ENCODE data around the gene ATXN1.
"Not testable (repeated sequence)": the region's sequence is repeated elsewhere in the genome, so short reads cannot be mapped to it uniquely, and the experiment has no call there.

Gene ATXN1

DNA sequence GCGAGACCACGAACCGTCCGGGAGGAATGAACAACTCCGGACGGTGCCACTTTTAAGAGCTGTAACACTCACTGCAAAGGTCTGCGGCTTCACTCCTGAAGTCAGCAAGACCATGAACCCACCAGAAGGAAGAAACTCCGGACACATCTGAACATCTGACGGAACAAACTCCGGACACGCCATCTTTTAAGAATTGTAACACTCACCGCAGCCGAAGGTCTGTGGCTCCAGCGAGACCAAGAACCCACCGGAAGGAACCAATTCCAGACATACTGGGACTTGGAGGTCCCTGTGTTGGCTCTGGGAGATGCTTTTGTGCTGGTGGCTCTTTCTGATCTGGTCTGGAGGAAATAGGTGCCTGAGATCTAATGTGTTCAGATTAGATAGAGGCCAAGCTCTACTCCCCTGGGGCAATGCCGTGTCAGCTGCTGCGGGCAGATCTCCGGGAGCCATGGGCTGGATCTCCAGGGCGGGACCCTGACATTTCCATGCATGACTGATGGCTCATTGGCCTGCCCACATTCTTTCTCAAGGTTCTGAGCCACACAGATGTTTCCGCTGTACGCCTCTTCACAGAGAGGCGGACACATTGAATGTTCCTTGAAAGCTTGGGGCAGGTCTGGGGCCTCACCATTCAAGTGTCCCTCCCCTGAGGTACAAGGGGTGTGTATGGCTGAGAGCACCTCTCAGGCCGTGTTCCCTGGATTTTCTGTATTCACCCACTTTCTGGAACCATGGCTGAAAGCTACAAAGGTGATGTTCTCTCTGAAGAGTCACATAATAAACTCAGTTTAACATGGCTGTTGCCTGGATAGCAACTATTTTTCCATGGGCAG lies 493.6 kb downstream of the ATXN1 start:
- H3K4me1 Mint-ChIP-seq, result peaks cover 5% of the 10 kb centered on the region
- ATAC-seq (no peak), DNase-seq (no peak)
- no peaks in the 10 kb centered on the region for H3K9me3 Mint-ChIP-seq
- H3K27ac Mint-ChIP-seq, result no peak overlapping the region
- no peaks in the 10 kb centered on the region for H3K27me3 Mint-ChIP-seq
- H3K4me3 Mint-ChIP-seq, result peak overlapping the region in 1 of 2 donors; percentile 33

DNA sequence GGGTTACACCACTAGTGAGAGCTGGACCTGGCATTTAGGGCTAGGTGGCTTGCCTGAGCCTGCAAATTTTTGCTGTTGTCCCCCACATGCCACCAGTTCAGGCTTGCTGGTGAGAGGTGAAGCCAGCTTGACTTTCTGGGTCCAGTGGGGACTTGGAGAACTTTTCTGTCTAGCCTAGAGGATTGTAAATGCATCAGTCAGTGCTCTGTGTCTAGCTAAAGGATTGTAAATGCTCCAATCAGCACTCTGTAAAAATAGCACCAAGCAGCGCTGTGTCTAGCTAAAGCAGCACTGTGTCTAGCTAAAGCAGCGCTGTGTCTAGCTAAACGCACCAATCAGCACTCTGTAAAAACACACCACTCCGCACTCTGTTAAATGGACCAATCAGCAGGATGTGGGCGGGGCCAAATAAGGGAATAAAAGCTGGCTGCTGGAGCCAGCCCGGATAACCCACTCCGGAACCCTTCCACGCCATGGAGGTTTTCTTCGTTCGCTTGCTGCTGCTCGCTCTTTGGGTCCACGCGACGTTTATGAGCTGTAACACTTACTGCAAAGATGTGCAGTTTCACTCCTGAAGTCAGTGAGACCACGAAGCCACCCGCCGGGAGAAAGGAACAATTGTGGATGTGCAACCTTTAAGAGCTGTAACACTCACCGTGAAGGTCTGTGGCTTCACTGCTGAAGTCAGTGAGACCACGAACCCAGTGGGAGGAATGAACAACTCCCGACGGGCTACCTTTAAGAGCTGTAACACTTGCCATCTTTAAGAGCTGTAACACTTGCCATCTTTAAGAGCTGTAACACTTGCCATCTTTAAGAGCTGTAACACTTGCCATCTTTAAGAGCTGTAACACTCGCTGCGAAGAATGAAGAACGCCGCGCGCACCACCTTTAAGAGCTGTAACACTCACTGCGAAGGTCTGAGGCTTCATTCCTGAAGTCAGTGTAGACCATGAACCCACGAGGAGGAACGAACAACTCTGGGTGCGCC lies 495.6 kb downstream of the ATXN1 start:
- Mint-ChIP-seq H3K27ac (no peak overlapping the region), H3K4me3 (no peak overlapping the region), H3K9me3 (no peaks in the 10 kb centered on the region), H3K27me3 (no peaks in the 10 kb centered on the region), H3K4me1 (peaks cover 5% of the 10 kb centered on the region)
- ATAC-seq, result no peak
- peak; percentile 27 to 29 for DNase-seq

DNA sequence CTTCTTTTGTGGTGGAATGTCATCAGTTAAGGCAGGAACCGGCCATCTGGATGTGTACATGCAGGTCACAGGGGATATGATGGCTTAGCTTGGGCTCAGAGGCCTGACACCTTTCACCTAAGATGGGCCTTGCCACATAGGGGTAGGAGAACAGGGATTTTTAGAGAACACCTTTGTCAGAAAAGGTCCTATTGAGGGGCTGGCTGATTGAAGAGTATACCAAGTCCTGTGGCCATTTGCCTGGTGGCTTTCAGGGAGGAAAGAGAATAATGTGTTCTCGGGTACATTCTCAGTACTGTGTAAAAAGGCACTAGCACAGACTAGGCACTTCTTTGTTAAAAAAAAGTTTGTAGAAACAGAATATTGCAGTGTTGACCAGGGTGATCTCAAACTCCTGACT lies 496.5 kb downstream of the ATXN1 start:
- DNase-seq (no peak), ATAC-seq (no peak)
- no peak overlapping the region for H3K4me3 Mint-ChIP-seq
- peaks cover 5% of the 10 kb centered on the region for H3K4me1 Mint-ChIP-seq
- no peaks in the 10 kb centered on the region for H3K9me3 Mint-ChIP-seq
- H3K27ac Mint-ChIP-seq, result no peak overlapping the region
- H3K27me3 Mint-ChIP-seq, result no peaks in the 10 kb centered on the region

DNA sequence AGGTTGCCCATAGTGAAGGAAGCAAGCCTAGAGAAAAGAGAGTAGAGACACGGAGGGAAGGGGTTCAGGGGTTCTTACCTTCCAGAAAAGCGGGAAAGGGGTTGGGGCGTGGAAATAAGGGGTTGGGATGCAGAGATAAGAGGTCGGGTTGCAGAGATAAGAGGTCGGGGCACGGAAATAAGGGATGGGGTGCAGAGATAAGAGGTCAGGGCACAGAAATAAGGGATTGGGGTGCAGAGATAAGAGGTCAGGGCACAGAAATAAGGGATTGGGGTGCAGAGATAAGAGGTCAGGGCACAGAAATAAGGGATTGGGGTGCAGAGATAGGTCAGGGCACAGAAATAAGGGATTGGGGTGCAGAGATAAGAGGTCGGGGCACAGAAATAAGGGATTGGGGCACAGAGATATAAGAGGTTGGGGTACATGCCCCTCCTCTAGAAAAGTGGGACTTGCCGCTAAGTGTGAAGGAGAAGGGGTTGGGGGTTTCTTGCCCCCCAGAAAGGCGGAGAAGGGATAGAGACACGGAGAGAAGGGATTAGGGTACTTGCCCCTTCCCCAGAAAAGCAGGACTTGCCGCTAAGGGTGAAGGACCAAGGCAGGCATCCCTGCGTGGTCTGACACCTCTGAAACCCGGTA lies 497.7 kb downstream of the ATXN1 start:
- not testable (repeated sequence) for H3K9me3 Mint-ChIP-seq, H3K27ac Mint-ChIP-seq, DNase-seq, H3K4me3 Mint-ChIP-seq, H3K27me3 Mint-ChIP-seq, ATAC-seq, H3K4me1 Mint-ChIP-seq

DNA sequence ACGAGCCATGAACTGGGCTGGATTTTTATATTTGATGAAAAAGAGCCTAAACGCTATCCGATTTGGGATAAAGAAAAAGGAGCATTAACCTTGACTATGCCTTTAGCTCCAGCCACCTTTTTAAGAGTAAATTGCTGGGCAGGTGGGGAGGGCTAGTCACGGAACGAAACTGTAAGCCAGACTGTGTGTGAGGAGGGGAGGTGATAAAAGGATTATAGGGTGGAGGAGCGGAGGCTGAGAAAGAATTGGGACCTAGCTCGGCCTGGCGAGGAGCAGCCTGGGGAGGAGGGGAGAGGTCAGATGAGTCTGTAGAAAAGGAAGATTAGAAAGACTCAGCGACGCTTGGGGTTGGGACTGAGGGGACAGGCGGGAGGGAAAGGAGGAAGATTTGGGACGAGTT lies 498.5 kb downstream of the ATXN1 start:
- H3K9me3 Mint-ChIP-seq, H3K4me3 Mint-ChIP-seq, H3K4me1 Mint-ChIP-seq, ATAC-seq, DNase-seq, H3K27ac Mint-ChIP-seq, H3K27me3 Mint-ChIP-seq: not testable (repeated sequence)

DNA sequence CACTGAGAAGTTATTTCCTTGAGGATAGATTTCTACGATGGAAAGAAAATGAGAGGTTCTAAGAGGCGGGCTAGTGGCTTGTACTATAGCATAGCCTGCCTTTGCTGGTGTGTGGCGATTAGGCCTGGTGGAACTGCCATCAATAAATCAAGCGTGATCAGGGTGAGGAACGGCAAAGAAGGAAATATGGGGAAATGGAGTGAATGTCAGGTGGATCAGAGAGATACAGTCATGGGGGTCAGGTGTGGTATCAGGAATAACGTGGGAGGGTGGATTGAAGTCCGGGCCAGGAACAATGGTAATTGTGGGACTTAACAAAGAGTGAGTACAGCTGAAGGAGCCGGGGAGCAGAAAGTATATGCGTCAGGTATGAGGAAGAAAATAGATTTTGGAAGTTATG lies 500.7 kb downstream of the ATXN1 start:
- H3K27me3 Mint-ChIP-seq, ATAC-seq: not testable (repeated sequence)

DNA sequence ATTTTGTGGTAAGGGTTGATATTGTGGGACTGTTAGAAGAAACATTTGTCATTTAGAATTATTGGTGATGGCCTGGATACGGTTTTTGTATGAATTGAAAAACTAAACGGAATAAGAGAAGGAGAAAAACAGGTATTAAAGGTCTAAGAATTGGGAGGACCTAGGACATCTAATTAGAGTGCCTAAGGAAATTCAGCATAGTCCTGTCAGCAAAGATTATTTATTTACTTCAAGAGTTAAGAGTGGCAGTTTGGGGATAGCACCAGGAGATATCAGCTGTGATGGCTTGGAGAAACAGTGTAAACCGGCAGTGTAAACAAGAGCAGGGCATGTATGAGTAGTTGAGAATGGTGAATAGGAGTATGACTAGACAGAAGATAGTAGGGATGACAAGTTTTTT lies 501.7 kb downstream of the ATXN1 start:
- H3K27ac Mint-ChIP-seq, DNase-seq, H3K4me3 Mint-ChIP-seq, H3K4me1 Mint-ChIP-seq, H3K27me3 Mint-ChIP-seq, H3K9me3 Mint-ChIP-seq, ATAC-seq: not testable (repeated sequence)

More for the DNA sequence above, 500.7 kb downstream of the ATXN1 start:
- not testable (repeated sequence) for H3K9me3 Mint-ChIP-seq, H3K4me1 Mint-ChIP-seq, H3K27ac Mint-ChIP-seq, H3K4me3 Mint-ChIP-seq, DNase-seq

DNA sequence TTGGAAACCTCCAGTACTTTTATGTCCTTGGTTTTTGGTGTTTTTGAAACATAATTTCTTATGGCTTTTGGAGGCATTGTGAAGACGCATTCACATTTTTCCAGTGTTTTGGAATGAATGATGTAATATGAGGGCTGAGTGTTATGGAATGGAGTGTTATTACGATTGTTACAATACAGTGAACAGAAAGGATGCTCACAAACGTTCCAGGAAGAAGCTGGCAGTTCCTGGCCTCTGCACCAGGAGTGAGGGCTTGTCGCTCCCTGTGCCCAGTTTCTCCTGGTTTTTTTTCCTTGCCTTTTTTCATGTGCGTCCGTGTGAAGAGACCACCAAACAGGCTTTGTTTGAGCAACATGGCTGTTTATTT lies 502.6 kb downstream of the ATXN1 start:
- H3K9me3 Mint-ChIP-seq, result no peaks in the 10 kb centered on the region
- no peaks in the 10 kb centered on the region for H3K4me1 Mint-ChIP-seq
- no peak overlapping the region for H3K4me3 Mint-ChIP-seq
- H3K27ac Mint-ChIP-seq, result no peak overlapping the region
- no peak for ATAC-seq
- no peaks in the 10 kb centered on the region for H3K27me3 Mint-ChIP-seq
- no peak for DNase-seq

DNA sequence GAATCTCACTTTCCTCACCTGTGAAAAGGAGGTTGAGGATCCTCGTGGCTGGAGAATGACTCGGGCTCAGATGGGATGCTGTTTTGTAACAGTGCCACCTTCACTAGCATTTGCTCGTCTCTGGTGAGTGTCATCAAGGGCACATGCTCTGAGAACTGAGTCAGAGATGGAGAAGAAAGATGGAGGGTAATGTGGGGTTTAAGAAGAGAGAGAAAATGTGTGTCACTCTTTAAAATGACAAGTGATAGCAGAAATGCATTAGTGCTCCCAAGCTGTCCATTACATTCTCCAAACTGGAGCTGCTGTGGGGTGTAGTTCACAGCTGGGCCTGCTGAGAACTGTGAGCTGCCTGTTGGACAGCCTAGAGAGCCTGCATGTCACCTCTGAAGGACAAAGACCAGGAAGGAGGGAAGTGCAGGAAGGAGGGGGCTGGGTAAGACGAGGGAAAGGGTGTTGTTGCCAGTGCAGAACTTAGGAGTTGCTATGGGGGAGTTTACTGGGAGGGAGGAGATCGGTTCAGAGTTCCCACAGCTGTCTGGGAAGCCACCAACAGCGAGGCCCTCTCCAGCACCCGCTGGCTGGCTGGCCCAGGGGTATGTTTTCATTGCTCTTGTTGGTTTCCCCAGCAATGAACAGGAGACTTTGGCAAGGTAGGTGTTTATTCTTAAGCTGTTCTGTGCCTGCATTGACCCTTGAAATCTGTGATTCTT lies 503.1 kb downstream of the ATXN1 start:
- Mint-ChIP-seq H3K27ac (peak overlapping the region in 1 of 2 donors; percentile 66), H3K4me1 (peaks cover 3% of the 10 kb centered on the region), H3K9me3 (no peaks in the 10 kb centered on the region), H3K4me3 (no peak overlapping the region), H3K27me3 (no peaks in the 10 kb centered on the region)
- ATAC-seq, result peak; percentile 23
- no peak for DNase-seq

DNA sequence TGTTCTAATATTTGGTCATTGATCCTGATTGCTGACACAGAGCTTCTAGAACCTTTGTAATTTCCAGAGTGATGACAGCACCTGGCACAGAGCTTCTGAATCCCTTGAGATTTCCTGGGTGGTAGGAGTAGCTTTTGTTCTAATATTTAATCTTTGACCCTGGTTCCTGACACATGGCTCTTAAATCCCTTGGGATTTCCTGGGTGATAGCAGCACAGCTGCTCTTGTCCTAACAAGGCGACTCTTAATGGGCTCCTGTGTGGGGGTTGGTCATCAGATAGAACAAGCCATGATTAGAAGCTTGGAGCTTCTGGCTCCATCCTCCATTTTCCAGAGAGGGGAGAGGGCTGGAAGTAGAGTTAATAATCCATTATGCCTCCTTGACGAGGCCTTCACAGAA lies 504.5 kb downstream of the ATXN1 start:
- Mint-ChIP-seq H3K4me1 (peaks cover 11% of the 10 kb centered on the region), H3K27me3 (no peaks in the 10 kb centered on the region), H3K9me3 (no peaks in the 10 kb centered on the region), H3K27ac (no peak overlapping the region), H3K4me3 (no peak overlapping the region)
- no peak for ATAC-seq
- DNase-seq, result no peak

DNA sequence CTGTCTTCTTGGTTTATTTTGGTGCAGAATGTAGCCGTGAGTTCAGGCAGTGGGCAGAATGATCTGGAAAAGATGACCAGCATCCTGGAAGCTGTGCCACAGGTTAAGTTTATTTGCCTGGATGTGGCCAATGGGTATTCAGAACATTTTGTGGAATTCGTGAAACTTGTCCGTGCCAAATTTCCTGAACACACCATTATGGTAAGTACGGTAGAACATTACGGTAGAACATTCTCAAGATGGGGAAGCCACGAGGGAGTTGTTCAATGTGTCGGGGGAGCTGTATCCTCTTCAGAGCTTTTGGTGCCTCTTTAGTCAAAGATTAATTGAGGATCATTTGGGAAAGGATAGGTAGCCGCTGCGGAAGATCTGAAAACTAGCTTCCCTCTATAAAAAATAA lies 506.7 kb downstream of the ATXN1 start:
- Mint-ChIP-seq H3K4me3 (no peak overlapping the region), H3K27ac (no peak overlapping the region), H3K9me3 (no peaks in the 10 kb centered on the region), H3K4me1 (peaks cover 11% of the 10 kb centered on the region), H3K27me3 (no peaks in the 10 kb centered on the region)
- DNase-seq, result no peak
- no peak for ATAC-seq

DNA sequence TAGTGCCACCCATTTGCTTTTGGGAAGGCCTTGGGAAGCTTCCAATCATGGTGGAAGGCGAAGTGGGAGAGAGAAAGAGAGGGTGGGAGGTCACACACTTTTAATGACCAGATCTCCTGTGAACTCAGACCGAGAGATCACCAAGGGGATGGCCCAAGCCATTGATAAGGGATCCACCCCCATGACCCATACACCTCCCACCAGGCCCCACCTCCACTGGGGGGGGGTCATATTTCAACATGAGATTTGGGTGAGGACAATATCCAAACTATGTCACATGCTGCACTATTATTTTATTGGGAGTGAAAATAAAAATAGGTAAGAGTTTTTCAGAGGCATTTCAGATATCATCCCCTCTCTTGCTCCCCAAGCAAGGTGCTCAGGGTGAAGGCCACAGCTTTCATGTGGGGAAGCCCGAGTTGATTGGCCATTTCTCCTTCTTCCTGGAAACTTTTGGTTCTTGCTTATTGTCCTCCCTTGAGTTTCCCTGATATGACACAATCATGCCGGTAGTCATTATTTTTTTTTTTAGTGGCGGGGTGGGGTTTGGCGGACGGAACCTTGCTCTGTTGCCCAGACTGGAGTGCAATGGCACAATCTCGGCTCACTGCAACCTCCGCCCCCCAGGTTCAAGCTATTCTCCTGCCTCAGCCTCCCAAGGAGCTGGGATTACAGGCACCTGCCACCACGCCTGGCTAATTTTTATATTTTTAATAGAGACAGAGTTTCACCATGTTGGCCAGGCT lies 507.7 kb downstream of the ATXN1 start:
- Mint-ChIP-seq H3K27me3 (no peaks in the 10 kb centered on the region), H3K9me3 (no peaks in the 10 kb centered on the region), H3K4me1 (peaks cover 11% of the 10 kb centered on the region), H3K4me3 (no peak overlapping the region), H3K27ac (peak overlapping the region in 1 of 2 donors; percentile 35)
- ATAC-seq (no peak), DNase-seq (no peak)

DNA sequence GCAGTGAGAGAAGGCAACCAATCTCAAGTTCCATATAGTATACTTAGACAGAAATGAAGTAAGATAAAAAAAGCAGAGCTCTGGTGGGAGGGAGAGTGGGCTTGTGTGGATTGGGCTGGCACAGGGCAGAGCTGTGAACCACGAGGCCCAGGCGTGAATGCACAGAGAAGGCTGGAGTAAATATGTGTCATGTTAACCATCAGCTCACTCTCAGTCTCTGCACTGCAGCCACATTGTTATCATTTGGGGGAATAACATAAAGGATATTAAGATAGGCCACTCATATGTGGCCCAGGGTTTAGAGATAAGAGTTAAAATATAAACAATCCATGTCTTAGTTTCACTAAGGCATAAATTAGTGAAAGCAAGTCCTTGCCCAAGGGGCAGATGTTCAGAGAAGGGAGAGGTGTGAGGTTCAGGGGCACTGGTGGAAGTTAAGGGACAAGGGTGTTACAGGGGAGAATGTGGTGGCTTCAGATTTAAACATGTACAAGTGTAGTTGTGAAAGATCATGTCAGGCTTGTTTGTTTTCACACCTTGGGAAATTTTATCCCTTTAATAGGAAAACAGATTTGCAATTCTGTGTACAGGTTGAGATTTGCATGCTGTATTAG lies 508.5 kb downstream of the ATXN1 start:
- peak; percentile 87 for ATAC-seq
- DNase-seq, result no peak
- peaks cover 11% of the 10 kb centered on the region for H3K4me1 Mint-ChIP-seq

DNA sequence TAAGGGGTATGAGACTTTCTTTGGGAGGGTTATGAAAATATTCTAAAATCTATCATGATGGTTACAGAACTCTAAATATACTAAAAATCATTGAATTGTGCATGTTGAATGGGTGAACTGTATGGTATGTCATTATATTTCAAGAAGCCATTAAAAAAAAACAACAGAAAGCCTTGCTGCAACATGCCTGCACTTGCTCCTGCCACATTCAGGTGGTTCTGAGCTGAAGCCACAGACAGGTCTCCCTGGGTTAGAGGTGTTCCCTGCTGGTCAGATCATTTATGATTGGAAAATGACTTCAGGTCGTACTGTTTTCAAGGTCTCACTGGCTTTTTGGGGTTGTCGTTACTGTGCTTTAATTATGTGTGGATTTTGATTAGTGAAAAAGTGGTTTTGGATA lies 509.6 kb downstream of the ATXN1 start:
- no peaks in the 10 kb centered on the region for H3K9me3 Mint-ChIP-seq
- H3K27me3 Mint-ChIP-seq, result no peaks in the 10 kb centered on the region
- H3K27ac Mint-ChIP-seq, result no peak overlapping the region
- no peak for ATAC-seq
- H3K4me1 Mint-ChIP-seq, result peaks cover 11% of the 10 kb centered on the region
- H3K4me3 Mint-ChIP-seq, result no peak overlapping the region
- DNase-seq, result no peak

More for the DNA sequence above, 508.5 kb downstream of the ATXN1 start:
- Mint-ChIP-seq H3K9me3 (no peaks in the 10 kb centered on the region), H3K27me3 (no peaks in the 10 kb centered on the region), H3K27ac (peak overlapping the region in 1 of 2 donors; percentile 24), H3K4me3 (no peak overlapping the region)

Measured in stimulated activated naive CD8-positive, alpha-beta T cell treated with anti-CD3 and anti-CD28 coated beads, Interleukin-15, amount 100 ng/mL, for 72 hours (primary cell).